Astrocyte (in vitro differentiated cells and primary cell): ENCODE measurements around the gene FBXW5. TPM values are rescaled to one million over a fixed set of nuclear protein-coding genes. Genes with fewer than 3 reads are reported as not detected.

Experiments used
- DNase-seq: peaks from one replicate; pipeline ENCODE4 v3.0.0-alpha.2; 2010; ENCODE audit warnings: low read depth
- FAIRE-seq: peaks from 2 replicates; lab custom pipeline; 2011; peaks lifted over from hg19 to GRCh38; lab: Jason Lieb, UNC
- H2AFZ ChIP-seq: 2 replicates; pipeline ENCODE4 v1.6.0; 2012; ENCODE audit warnings: low read depth, low read length, inconsistent platforms
- H3K27ac ChIP-seq: 2 replicates; pipeline ENCODE4 v1.5.1; 2011; ENCODE audit warnings: low read depth, low read length, inconsistent platforms
- H3K27me3 ChIP-seq: 2 replicates; pipeline ENCODE4 v1.6.0; 2011; ENCODE audit warnings: low read length, inconsistent platforms; ENCODE audit not compliant: insufficient read depth
- H3K36me3 ChIP-seq: 2 replicates; pipeline ENCODE4 v1.5.1; 2011; ENCODE audit warnings: low read length, inconsistent platforms; ENCODE audit not compliant: insufficient read depth
- H3K4me1 ChIP-seq: 2 replicates; pipeline ENCODE4 v1.5.1; 2011; ENCODE audit warnings: low read length, inconsistent platforms; ENCODE audit not compliant: insufficient read depth
- H3K4me2 ChIP-seq: 2 replicates; pipeline ENCODE4 v1.6.0; 2012; ENCODE audit warnings: low read length, inconsistent platforms
- H3K4me3 ChIP-seq: 2 replicates; pipeline ENCODE4 v1.5.1; 2011; ENCODE audit warnings: low read depth, mild to moderate bottlenecking, low read length, inconsistent platforms; ENCODE audit not compliant: insufficient read depth
- H3K79me2 ChIP-seq: 2 replicates; pipeline ENCODE4 v1.6.0; 2012; ENCODE audit warnings: mild to moderate bottlenecking, low read length, inconsistent platforms; ENCODE audit not compliant: insufficient read depth
- H3K9ac ChIP-seq: 2 replicates; pipeline ENCODE4 v1.6.0; 2012; ENCODE audit warnings: mild to moderate bottlenecking, low read length, inconsistent platforms
- H3K9me3 ChIP-seq: 2 replicates; pipeline ENCODE4 v1.5.1; 2012; ENCODE audit warnings: low read depth, mild to moderate bottlenecking, low read length, inconsistent platforms; ENCODE audit not compliant: insufficient read depth
- H4K20me1 ChIP-seq: 2 replicates; pipeline ENCODE4 v1.6.0; 2012; ENCODE audit warnings: low read length, inconsistent platforms; ENCODE audit not compliant: insufficient read depth
- H3K27ac Mint-ChIP-seq: one replicate; pipeline ENCODE4 v1.8.0; 2021; ENCODE audit warnings: mild to moderate bottlenecking, mixed read lengths; ENCODE audit not compliant: unreplicated experiment
- H3K27me3 Mint-ChIP-seq: one replicate; pipeline ENCODE4 v1.8.0; 2021; ENCODE audit warnings: low read depth, mixed read lengths; ENCODE audit not compliant: unreplicated experiment
- H3K36me3 Mint-ChIP-seq: one replicate; pipeline ENCODE4 v1.8.0; 2021; ENCODE audit warnings: low read depth, mixed read lengths; ENCODE audit not compliant: unreplicated experiment
- H3K4me1 Mint-ChIP-seq: one replicate; pipeline ENCODE4 v1.8.0; 2021; ENCODE audit warnings: low read depth, mixed read lengths; ENCODE audit not compliant: unreplicated experiment
- H3K4me3 Mint-ChIP-seq: one replicate; pipeline ENCODE4 v1.8.0; 2021; ENCODE audit warnings: mild to moderate bottlenecking, moderate library complexity, mixed read lengths; ENCODE audit not compliant: unreplicated experiment
- H3K9me3 Mint-ChIP-seq: one replicate; pipeline ENCODE4 v1.8.0; 2021; ENCODE audit warnings: mild to moderate bottlenecking, mixed read lengths; ENCODE audit not compliant: unreplicated experiment
- CTCF ChIP-seq: IDR thresholded peaks from 2 replicates; pipeline ENCODE4 v1.5.1; 2011; ENCODE audit warnings: low read depth, mild to moderate bottlenecking, inconsistent platforms, low read length, moderate library complexity; ENCODE audit not compliant: insufficient read depth
- EZH2 ChIP-seq: IDR thresholded peaks from 2 replicates; pipeline ENCODE4 v1.6.1; 2012; ENCODE audit warnings: mild to moderate bottlenecking, low read length, inconsistent platforms; ENCODE audit not compliant: insufficient read depth
- total RNA-seq: library from RNA; stranded (reverse); gene quantifications from 2 replicates; pipeline ENCODE4 v1.2.1, GENCODE V29; 2021

The FBXW5 gene
- total RNA-seq, 1 donor from 2014 or later, result 70.4 TPM

GRCh38 chr9:136973618-136974617 is 29.4 kb upstream of the FBXW5 start:
- H3K27me3 Mint-ChIP-seq, result peaks cover 6% of the 10 kb centered on the region
- no peaks in the 10 kb centered on the region for H3K36me3 Mint-ChIP-seq
- Histone ChIP-seq H3K27me3 (no peaks in the 10 kb centered on the region), H4K20me1 (no peaks in the 10 kb centered on the region), H3K27ac (no peak overlapping the region), H2AFZ (no peak overlapping the region), H3K4me1 (peaks cover 5% of the 10 kb centered on the region), H3K9ac (no peak overlapping the region), H3K79me2 (no peaks in the 10 kb centered on the region), H3K4me2 (no peak overlapping the region), H3K36me3 (no peaks in the 10 kb centered on the region), H3K4me3 (no peak overlapping the region), H3K9me3 (no peaks in the 10 kb centered on the region)
- H3K4me1 Mint-ChIP-seq, result no peaks in the 10 kb centered on the region
- no peak overlapping the region for H3K27ac Mint-ChIP-seq
- no peak for TF ChIP-seq EZH2
- no peak for TF ChIP-seq CTCF
- FAIRE-seq, result no peak
- no peaks in the 10 kb centered on the region for H3K9me3 Mint-ChIP-seq
- no peak for DNase-seq
- H3K4me3 Mint-ChIP-seq, result no peak overlapping the region

DNA sequence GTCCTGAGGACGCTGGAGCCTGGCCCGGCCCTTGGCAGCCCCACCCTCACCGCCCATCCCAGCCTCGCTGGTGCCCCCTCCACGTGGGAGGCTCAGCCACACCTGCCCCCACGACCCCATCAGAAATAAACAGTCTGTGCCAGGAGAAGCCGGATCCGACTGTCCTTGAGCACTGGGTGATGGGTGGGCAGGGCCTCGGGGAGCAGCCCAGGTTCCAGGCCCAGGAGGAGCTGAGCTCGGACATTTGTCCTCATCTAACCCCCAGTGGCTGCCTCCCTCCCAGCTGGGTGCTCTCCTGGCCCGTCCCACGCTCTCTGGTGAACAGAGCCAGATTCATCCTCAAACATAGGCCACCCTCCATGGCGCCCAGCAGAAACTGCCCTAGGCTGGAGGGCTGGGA is 28.2 kb upstream of the FBXW5 start:
- Histone ChIP-seq H3K4me3 (no peak overlapping the region), H3K27me3 (no peaks in the 10 kb centered on the region), H3K9me3 (no peaks in the 10 kb centered on the region), H3K79me2 (no peaks in the 10 kb centered on the region), H4K20me1 (no peaks in the 10 kb centered on the region), H2AFZ (no peak overlapping the region), H3K4me1 (peaks cover 4% of the 10 kb centered on the region), H3K4me2 (no peak overlapping the region), H3K9ac (no peak overlapping the region), H3K27ac (no peak overlapping the region), H3K36me3 (no peaks in the 10 kb centered on the region)
- Mint-ChIP-seq H3K9me3 (no peaks in the 10 kb centered on the region), H3K27ac (no peak overlapping the region), H3K36me3 (no peaks in the 10 kb centered on the region), H3K27me3 (peaks cover 6% of the 10 kb centered on the region), H3K4me1 (no peaks in the 10 kb centered on the region), H3K4me3 (no peak overlapping the region)
- DNase-seq, result no peak
- FAIRE-seq, result no peak
- no peak for TF ChIP-seq CTCF
- TF ChIP-seq EZH2, result no peak

- DNase-seq, result no peak
- Histone ChIP-seq H3K36me3 (no peaks in the 10 kb centered on the region), H3K4me2 (no peak overlapping the region), H3K4me3 (no peak overlapping the region), H3K9me3 (no peaks in the 10 kb centered on the region), H4K20me1 (no peaks in the 10 kb centered on the region), H3K79me2 (no peaks in the 10 kb centered on the region), H3K9ac (no peak overlapping the region), H3K27ac (no peak overlapping the region), H3K4me1 (no peaks in the 10 kb centered on the region), H2AFZ (no peak overlapping the region), H3K27me3 (no peaks in the 10 kb centered on the region)
- H3K27me3 Mint-ChIP-seq, result peaks cover 6% of the 10 kb centered on the region
- H3K36me3 Mint-ChIP-seq, result no peaks in the 10 kb centered on the region
- no peak overlapping the region for H3K27ac Mint-ChIP-seq
- H3K9me3 Mint-ChIP-seq, result no peaks in the 10 kb centered on the region
- no peaks in the 10 kb centered on the region for H3K4me1 Mint-ChIP-seq
- no peak for FAIRE-seq
- H3K4me3 Mint-ChIP-seq, result no peak overlapping the region
- no peak for TF ChIP-seq CTCF
- TF ChIP-seq EZH2, result no peak
Measured at GRCh38 chr9:136972335-136972734, 27.8 kb upstream of the FBXW5 start.
